AG09319 (cell line): Measurements from ENCODE around the gene STK24.

Experiments
- DNase-seq: peaks from one replicate; pipeline ENCODE4 v3.0.0-alpha.2; 2010; ENCODE audit warnings: low read depth; ENCODE audit errors: extremely low read depth
- TF ChIP-seq, protein P1 (sequence below): IDR thresholded peaks from 2 replicates; pipeline ENCODE4 v1.5.1; 2011; ENCODE audit warnings: low read depth, mild to moderate bottlenecking, inconsistent platforms, low read length, moderate library complexity

The STK24 gene

DNA sequence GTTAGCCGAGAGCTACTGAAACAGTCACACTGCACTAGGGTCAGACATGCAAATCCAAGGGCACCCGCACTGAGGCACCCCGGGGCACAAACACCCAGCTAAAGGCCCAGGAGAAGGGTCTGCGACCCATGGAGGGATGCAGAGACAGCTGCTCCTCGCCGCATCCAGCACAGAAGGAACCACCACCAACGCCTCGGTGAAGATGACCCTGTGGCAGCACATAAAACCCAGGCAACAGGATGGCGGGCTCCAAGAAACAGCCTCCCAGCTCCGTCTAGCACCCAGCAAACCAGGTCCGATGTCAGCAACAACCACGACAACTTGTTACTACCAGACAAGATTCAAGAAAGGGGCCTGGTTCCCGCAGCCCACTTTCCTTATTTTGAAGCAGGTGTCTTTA, 82.1 kb downstream of the STK24 start:
- TF ChIP-seq, protein P1, sequence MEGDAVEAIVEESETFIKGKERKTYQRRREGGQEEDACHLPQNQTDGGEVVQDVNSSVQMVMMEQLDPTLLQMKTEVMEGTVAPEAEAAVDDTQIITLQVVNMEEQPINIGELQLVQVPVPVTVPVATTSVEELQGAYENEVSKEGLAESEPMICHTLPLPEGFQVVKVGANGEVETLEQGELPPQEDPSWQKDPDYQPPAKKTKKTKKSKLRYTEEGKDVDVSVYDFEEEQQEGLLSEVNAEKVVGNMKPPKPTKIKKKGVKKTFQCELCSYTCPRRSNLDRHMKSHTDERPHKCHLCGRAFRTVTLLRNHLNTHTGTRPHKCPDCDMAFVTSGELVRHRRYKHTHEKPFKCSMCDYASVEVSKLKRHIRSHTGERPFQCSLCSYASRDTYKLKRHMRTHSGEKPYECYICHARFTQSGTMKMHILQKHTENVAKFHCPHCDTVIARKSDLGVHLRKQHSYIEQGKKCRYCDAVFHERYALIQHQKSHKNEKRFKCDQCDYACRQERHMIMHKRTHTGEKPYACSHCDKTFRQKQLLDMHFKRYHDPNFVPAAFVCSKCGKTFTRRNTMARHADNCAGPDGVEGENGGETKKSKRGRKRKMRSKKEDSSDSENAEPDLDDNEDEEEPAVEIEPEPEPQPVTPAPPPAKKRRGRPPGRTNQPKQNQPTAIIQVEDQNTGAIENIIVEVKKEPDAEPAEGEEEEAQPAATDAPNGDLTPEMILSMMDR = no peak
- DNase-seq = no peak

DNA sequence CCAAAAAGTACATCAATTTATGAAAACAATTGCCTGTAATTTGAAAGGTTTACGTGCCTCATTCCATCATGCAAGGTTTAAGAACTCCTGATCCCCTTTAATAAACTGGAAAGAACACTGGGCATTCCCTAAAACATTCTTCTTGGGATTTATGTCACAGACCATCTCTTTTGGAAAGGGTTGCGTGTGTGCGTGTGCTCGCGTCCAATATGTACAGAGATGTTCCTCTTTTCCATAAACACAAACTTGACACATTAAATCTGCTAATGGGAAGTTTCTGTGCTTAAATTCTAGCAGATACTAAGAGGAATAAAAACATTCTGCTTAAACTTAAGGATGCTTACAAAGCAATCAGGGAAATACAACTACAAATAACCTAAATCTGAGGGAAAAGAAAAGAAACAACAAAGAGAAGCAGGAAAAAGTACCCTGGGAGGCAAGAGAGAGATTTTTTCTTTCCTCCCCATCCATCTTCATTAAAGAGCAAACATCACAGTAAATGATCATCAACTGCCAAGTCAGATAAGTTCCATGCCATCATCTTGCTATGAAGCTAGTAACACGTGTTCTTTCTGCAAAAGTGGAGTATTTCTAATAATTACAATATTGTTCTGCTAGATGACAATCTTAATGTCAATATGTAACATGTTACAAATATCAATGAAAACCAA, 83.7 kb downstream of the STK24 start:
- TF ChIP-seq, protein P1 = no peak
- DNase-seq = no peak

DNA sequence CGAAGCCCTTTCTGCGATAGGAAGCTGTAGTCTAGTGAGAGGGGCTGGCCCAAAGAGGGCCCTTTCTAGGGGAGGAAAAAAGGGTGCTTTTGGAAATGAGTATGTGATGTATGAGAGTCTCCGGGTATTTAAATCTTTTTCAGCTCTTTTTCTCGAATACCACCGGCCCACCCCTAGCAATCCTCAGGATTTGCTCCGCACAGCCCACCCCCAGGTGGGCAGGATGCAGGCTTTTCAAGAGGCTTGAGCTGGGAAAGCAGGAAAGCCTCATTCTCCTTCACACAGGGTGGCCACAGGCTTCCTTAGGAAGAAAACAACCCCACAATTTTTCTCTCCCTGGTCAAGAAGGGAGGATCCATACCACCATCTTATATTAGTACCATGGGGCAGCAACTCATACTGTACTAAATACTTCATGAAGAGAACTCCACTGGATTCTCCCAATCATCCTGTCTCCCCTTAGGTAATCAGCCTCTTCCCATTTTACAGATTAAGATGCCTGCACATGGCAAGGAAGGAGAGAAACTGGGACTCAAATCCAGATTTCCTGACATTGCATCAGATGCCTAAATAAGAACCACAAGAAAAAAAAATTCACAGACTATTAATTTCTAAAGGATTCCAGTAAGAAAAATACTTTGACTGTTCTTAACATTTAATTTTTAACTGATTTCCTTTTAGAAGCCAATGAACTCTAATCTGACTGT, 84.4 kb downstream of the STK24 start:
- TF ChIP-seq, protein P1 = no peak
- no peak for DNase-seq

DNA sequence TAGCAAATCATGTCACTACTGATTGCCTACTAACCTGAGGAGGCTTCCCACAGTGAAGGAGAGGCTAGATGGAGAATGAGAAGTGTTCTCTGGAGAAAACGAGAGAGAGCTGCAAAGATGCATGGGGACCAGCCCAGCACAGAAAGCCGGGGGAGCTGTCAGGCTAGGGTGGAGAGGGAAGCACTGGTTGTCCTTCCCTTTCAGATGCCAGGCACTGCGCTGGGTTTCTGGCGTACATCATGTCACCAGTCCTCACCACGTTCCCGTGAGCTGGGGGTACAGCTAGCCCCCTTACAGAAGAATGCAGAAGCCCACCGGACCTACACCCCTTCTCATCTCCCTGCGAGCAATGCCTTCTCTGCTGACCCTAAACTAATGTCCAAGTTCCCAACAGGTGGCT, 86.0 kb downstream of the STK24 start:
- TF ChIP-seq, protein P1 = no peak

DNA sequence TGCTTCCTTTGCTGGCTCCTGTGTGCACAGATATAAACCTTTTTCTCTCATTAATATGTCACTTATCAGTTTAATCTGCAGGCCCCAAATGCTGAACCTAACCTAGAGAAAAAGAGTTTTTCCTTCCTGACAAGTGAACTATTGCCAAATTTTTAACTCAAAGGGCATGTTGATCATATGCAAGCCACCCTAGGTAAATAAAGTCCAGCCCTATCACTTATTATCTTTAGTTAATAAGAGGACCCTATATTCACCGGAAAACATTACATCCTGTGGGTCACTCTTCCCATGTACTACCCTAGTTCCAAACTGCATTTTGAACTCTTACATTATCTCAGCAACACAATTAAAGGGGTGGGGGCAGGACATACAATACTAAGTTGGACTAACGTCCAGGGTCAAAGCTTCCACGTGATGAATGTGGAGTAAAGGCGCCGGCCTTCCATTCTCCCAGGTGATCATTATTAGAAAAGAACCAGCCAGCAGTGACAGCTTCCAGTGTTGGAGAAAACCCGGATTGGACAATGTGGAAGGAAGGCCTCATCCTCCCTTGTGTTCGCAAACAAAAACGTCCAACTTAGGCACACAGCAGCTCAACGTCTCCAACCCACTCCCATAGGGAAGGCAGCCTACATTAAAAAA, 86.6 kb downstream of the STK24 start:
- no peak for DNase-seq

More for the DNA sequence above, 86.0 kb downstream of the STK24 start:
- no peak for DNase-seq

DNA sequence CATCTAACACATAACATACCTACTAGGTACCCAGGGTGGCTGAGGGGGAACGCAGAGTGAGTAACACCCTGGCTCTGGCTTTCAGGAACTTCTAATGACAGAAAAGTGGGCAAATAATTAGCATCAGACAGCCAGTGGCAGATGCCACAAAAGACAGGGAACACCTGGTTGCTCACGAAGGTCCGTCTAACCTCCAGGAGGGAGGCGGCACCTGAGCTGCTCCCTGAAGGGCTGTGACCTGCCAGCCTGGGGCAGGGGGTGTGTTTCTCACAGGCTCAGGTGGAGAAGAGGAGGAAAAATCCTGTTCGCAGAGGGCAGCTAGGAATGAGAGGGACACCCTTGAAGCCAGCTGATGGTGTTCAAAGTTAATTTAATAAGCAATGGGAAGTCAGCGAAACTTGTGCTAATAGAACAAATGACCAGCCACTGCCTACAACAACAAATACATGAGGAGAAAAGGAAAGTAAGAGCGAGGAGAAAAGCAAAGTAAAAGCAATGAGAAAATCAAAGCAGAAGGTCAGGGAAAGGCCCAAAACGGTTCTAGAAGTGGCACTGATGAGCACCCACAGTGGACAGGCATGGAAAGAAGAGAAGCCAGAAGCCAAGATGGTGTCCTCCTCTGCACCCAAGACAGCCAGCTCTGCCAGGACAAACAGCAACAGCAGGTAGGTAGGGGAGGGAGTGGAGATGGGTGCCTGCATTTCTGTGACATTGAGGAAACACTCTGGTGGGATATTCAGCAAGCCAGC, 87.3 kb downstream of the STK24 start:
- no peak for DNase-seq
- TF ChIP-seq, protein P1 = no peak

More for the DNA sequence above, 86.6 kb downstream of the STK24 start:
- TF ChIP-seq, protein P1 = no peak

DNA sequence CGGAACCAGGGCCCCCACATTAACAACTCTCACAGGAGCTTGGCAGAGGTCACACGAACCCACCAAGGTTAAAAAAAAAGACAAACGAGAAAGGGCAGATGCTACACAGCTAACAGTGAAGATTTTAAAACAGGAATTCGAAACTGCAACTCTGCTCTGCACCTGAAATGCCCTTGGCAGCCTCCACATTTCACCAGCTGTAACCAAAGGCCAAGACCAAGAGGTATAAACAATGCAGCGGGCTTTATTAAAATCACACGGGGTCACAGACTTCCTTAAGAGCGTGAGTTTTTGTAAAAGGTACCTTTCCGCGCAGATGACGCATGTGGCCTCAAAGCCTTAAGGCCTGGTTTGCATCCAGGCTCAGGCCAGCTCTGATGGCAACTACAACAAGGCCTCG, 88.2 kb downstream of the STK24 start:
- DNase-seq = no peak

More for the DNA sequence above, 88.2 kb downstream of the STK24 start:
- TF ChIP-seq, protein P1 = no peak
